Stimulated activated memory B cell treated with anti-CD40 and anti-IgM and Interleukin-4, amounts not matched to agents 10 μg/mL and 1 μg/mL and 100 μg/mL, for 72 hours (primary cell): ENCODE data around the gene NACAD.

Experiments used
- ATAC-seq: fragments of 150-1000 bp; cut with Tn5 transposase; 2 replicates; pipeline ENCODE4 v1.10.0; 2021
- H3K27ac Mint-ChIP-seq: one replicate; pipeline ENCODE4 v1.8.0; 2022; ENCODE audit warnings: mild to moderate bottlenecking, mixed read lengths
- H3K27me3 Mint-ChIP-seq: one replicate; pipeline ENCODE4 v1.8.0; 2022; ENCODE audit warnings: mixed read lengths
- H3K36me3 Mint-ChIP-seq: one replicate; pipeline ENCODE4 v1.8.0; 2022; ENCODE audit warnings: mixed read lengths
- H3K4me1 Mint-ChIP-seq: one replicate; pipeline ENCODE4 v1.8.0; 2022; ENCODE audit warnings: mixed read lengths
- H3K4me3 Mint-ChIP-seq: one replicate; pipeline ENCODE4 v1.8.0; 2022; ENCODE audit warnings: mild to moderate bottlenecking, moderate library complexity, mixed read lengths
- H3K9me3 Mint-ChIP-seq: one replicate; pipeline ENCODE4 v1.8.0; 2022; ENCODE audit warnings: mixed read lengths

The NACAD gene

GRCh38 chr7:45105588-45106188 is 16.9 kb upstream of the NACAD start:
- no peaks in the 10 kb centered on the region for H3K27me3 Mint-ChIP-seq
- H3K4me3 Mint-ChIP-seq = no peak overlapping the region
- no peak overlapping the region for H3K27ac Mint-ChIP-seq
- H3K9me3 Mint-ChIP-seq = no peaks in the 10 kb centered on the region
- peaks cover 28% of the 10 kb centered on the region for H3K4me1 Mint-ChIP-seq
- H3K36me3 Mint-ChIP-seq = peaks cover 32% of the 10 kb centered on the region
- ATAC-seq = no peak

- no peak for ATAC-seq
- H3K27ac Mint-ChIP-seq = no peak overlapping the region
- peaks cover 22% of the 10 kb centered on the region for H3K4me1 Mint-ChIP-seq
- peaks cover 29% of the 10 kb centered on the region for H3K36me3 Mint-ChIP-seq
- H3K9me3 Mint-ChIP-seq = no peaks in the 10 kb centered on the region
- no peaks in the 10 kb centered on the region for H3K27me3 Mint-ChIP-seq
- no peak overlapping the region for H3K4me3 Mint-ChIP-seq
Observed at GRCh38 chr7:45104844-45105587, 16.2 kb upstream of the NACAD start.

GRCh38 chr7:45103958-45104843 is 15.4 kb upstream of the NACAD start:
- Mint-ChIP-seq H3K27me3 (no peaks in the 10 kb centered on the region), H3K4me1 (peaks cover 19% of the 10 kb centered on the region), H3K9me3 (no peaks in the 10 kb centered on the region), H3K27ac (no peak overlapping the region), H3K4me3 (no peak overlapping the region), H3K36me3 (peaks cover 36% of the 10 kb centered on the region)
- no peak for ATAC-seq

- H3K27ac Mint-ChIP-seq = no peak overlapping the region
- peaks cover 36% of the 10 kb centered on the region for H3K36me3 Mint-ChIP-seq
- peaks cover 10% of the 10 kb centered on the region for H3K4me1 Mint-ChIP-seq
- no peaks in the 10 kb centered on the region for H3K9me3 Mint-ChIP-seq
- no peak for ATAC-seq
- no peaks in the 10 kb centered on the region for H3K27me3 Mint-ChIP-seq
- no peak overlapping the region for H3K4me3 Mint-ChIP-seq
Observed at GRCh38 chr7:45102785-45103712, 14.3 kb upstream of the NACAD start.

DNA sequence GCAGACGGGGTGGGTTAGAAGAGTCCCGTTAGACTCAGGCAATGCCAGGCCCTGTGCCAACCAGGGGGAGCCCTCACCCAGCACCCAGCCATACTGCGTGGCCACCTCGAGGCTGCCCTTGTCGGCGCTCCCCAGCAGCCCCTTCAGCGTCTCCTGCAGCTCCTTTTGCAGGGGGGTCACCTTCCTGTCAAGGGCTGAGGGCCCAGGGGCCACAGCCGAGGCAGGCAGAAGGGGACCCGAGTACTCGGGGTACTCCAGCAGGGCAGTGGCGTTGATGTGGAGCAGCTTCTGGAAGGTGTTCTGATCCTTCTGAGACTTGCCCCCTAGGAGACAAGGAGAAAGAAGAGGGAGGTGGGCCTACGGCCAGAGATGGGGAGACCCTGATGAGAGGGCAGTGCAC is 13.0 kb upstream of the NACAD start:
- Mint-ChIP-seq H3K4me3 (no peak overlapping the region), H3K27me3 (no peaks in the 10 kb centered on the region), H3K4me1 (no peaks in the 10 kb centered on the region), H3K27ac (no peak overlapping the region), H3K9me3 (no peaks in the 10 kb centered on the region), H3K36me3 (peaks cover 36% of the 10 kb centered on the region)
- ATAC-seq = no peak

GRCh38 chr7:45100761-45101480 is 12.2 kb upstream of the NACAD start:
- H3K4me3 Mint-ChIP-seq = no peak overlapping the region
- H3K36me3 Mint-ChIP-seq = peaks cover 42% of the 10 kb centered on the region
- H3K27me3 Mint-ChIP-seq = no peaks in the 10 kb centered on the region
- H3K27ac Mint-ChIP-seq = no peak overlapping the region
- no peaks in the 10 kb centered on the region for H3K4me1 Mint-ChIP-seq
- ATAC-seq = no peak
- no peaks in the 10 kb centered on the region for H3K9me3 Mint-ChIP-seq

- H3K4me1 Mint-ChIP-seq = no peaks in the 10 kb centered on the region
- H3K36me3 Mint-ChIP-seq = peaks cover 42% of the 10 kb centered on the region
- ATAC-seq = peak; percentile 8
- H3K9me3 Mint-ChIP-seq = no peaks in the 10 kb centered on the region
- no peaks in the 10 kb centered on the region for H3K27me3 Mint-ChIP-seq
- no peak overlapping the region for H3K4me3 Mint-ChIP-seq
- no peak overlapping the region for H3K27ac Mint-ChIP-seq
Observed at GRCh38 chr7:45099891-45100760, 11.4 kb upstream of the NACAD start.

GRCh38 chr7:45098983-45099839 is 10.4 kb upstream of the NACAD start:
- no peak overlapping the region for H3K4me3 Mint-ChIP-seq
- ATAC-seq = no peak

GRCh38 chr7:45092931-45093235 is 4.1 kb upstream of the NACAD start:
- H3K4me1 Mint-ChIP-seq = peaks cover 8% of the 10 kb centered on the region

More at GRCh38 chr7:45098983-45099839, 10.4 kb upstream of the NACAD start:
- Mint-ChIP-seq H3K9me3 (peaks cover 3% of the 10 kb centered on the region), H3K4me1 (no peaks in the 10 kb centered on the region), H3K27ac (no peak overlapping the region), H3K27me3 (no peaks in the 10 kb centered on the region), H3K36me3 (peaks cover 42% of the 10 kb centered on the region)

DNA sequence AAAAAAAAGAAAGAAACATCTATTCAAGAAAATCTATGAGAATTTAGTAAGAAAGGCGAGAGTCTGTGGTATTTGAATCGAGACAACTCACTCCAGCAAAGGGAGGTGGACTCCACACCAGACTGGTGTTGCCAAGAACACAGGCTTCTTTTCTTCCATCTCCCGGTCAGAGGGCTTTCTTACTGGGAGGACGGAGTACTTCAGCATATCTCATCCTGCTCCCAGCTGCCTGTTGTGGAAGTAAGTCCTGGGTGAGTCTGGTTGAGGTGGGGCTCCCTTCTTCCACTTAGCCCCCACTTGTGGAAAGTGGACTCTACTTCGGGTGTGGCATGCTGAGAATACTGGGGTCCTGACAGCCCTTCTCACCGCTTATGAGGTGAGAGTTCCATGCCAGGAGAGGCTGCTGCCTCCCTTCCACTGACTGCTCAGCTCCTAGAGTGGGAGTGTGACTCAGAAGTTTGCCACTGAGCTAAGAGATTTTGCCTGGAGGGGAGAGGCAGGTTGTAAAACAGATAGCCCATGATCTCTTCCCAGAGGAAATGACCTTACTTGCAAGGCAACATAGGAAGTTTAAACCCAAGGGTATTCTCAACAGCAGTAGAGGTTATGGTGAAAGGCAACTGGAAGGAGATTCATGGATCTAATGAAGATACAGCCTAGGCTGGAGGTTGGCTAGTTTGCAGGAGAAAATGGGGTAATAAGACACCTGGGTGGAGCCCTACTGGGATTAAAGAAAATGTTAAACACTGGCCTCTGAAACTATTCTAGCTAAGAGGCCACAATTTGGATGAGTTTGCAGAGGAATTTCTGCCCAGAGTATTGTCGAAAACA is 3.5 kb upstream of the NACAD start:
- H3K27ac Mint-ChIP-seq = no peak overlapping the region

More at GRCh38 chr7:45092931-45093235, 4.1 kb upstream of the NACAD start:
- Mint-ChIP-seq H3K36me3 (peaks cover 11% of the 10 kb centered on the region), H3K27ac (no peak overlapping the region), H3K4me3 (no peak overlapping the region), H3K9me3 (peaks cover 12% of the 10 kb centered on the region), H3K27me3 (peaks cover 15% of the 10 kb centered on the region)
- ATAC-seq = no peak

GRCh38 chr7:45089341-45089891 is 647 bp upstream of the NACAD start:
- ATAC-seq = peak; percentile 54
- H3K27me3 Mint-ChIP-seq = peaks cover 16% of the 10 kb centered on the region

More for the DNA sequence above, 3.5 kb upstream of the NACAD start:
- H3K4me3 Mint-ChIP-seq = no peak overlapping the region
- peaks cover 12% of the 10 kb centered on the region for H3K9me3 Mint-ChIP-seq
- H3K27me3 Mint-ChIP-seq = peaks cover 16% of the 10 kb centered on the region
- peaks cover 11% of the 10 kb centered on the region for H3K36me3 Mint-ChIP-seq
- no peak for ATAC-seq
- peaks cover 8% of the 10 kb centered on the region for H3K4me1 Mint-ChIP-seq

DNA sequence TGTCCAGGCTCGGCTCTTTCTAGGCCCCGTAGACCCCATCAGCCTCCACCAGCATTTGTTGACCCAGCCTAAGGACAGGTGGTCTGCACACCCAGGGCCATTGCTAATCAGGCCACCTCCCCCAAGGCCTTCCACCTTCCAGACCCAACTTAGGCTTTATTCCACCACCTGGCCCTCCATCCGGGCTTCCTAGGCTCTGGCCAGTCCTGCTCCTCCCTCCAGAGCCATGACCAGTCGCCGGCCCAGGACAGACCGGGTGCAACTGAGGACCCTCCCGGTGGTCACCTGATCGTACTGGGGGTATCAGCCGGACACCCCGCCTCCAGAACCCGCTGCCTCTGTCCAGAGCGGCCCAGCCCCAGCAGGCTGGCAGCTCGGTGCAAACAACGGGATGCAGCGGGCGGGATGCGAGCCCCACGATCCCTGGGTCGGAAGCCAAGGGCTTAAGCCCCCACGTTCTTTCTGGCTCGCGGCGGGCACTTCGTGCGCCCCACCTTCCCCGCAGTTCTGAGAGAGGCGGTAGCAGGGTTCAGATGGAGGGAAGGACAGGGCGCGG is 545 bp downstream of the NACAD start:
- Mint-ChIP-seq H3K27ac (no peak overlapping the region), H3K4me3 (peak overlapping the region; percentile 61), H3K36me3 (no peaks in the 10 kb centered on the region), H3K27me3 (peaks cover 16% of the 10 kb centered on the region), H3K9me3 (peaks cover 6% of the 10 kb centered on the region), H3K4me1 (peaks cover 8% of the 10 kb centered on the region)
- ATAC-seq = no peak

More at GRCh38 chr7:45089341-45089891, 647 bp upstream of the NACAD start:
- peaks cover 9% of the 10 kb centered on the region for H3K9me3 Mint-ChIP-seq
- no peak overlapping the region for H3K27ac Mint-ChIP-seq
- H3K4me3 Mint-ChIP-seq = peak overlapping the region; percentile 77
- H3K4me1 Mint-ChIP-seq = peaks cover 8% of the 10 kb centered on the region
- H3K36me3 Mint-ChIP-seq = peaks cover 6% of the 10 kb centered on the region
